ENCODE results near the gene CD300LF. TPM values are rescaled to one million over a fixed set of nuclear protein-coding genes. Genes with fewer than 3 reads are reported as not detected.
A peak's percentile ranks its signal among the peaks of the same experiment; 100 is the strongest.

CD300LF gene
- total RNA-seq, 1 donor from 2014 or later: not detected

DNA sequence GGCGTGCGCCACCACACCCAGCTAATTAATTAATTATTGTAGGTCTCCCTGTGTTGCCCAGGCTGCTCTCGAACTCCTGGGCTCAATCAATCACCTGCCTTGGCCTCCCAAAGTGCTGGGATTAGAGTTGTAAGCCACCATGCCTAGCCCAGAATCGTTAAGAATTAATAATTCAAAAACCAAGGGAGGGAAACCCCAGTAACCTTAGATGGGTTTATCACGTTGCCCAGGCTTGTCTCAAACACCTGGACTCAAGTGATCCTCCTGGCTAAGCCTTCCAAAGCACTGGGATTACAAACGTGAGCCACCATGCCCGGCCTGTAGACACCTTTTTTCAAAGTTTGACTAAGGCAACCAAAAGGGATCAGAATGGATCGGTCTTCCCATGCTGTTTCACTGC lies 21.6 kb downstream of the CD300LF start:
- no peak for DNase-seq (ENCODE audit: low read depth, low spot score)

- DNase-seq (ENCODE audit: low read depth, low spot score): no peak
These were observed 22.3 kb downstream of the CD300LF start for GRCh38 chr17:74690409-74690825.

DNA sequence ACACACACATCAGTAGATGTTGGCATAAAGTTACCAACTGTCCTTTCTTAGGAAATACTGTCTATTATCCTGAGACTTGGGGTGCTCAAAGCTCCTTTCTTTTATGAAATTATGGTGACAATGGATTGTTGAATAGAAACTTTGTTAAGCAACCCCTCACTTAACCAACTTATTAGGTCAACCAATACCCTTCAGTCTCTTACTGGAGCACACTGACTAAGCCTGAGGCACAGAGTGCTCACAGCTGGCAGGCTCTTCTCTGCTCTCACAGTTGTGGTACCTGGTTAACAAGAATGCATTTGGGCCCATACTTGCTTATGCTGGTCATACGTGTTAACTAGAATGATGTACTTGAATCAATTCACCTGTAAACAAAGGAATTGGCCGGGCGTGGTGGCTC lies 24.8 kb downstream of the CD300LF start:
- DNase-seq (ENCODE audit: low read depth, low spot score): no peak

DNA sequence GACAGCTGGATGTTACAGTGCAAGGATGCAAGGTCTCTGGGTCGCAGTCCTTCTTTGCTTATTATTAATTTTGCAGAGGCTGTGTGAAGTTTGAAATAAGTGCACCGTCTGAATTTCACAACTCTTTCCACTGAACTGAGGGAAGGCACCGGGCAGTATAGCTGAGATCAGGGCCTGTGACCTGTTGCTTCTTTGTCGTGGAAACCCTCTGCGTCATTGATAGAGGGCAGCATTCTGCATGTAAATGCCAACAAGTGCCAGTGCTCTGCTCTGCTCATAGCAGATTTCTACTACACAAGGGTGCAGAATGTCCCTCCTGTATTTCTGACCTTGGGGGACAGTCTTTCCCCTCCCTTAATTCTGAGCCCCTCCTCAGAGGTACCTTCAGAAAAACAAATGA lies 26.0 kb downstream of the CD300LF start:
- DNase-seq (ENCODE audit: low read depth, low spot score): no peak

- DNase-seq (ENCODE audit: low read depth, low spot score): no peak
These were observed 30.1 kb downstream of the CD300LF start for GRCh38 chr17:74682471-74683190.

DNA sequence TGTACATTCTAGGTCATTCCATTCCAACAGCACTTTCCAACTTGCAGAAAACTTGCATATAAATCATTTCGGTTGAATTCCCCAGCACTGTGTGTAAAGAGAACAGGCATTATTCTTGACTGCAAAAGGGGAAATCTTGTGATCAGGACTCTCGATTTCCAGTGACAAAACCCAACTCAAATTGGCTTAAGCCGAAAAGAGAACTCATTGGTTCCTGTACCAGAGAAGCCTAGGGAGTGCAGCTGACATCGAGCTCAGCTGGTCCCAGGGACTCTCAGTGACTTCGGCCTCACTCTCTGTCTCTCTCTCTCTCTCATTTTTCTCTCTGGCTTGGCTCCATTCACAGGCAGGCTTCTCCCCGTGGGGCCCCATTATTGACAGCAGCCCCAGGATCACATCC lies 30.7 kb downstream of the CD300LF start:
- DNase-seq (ENCODE audit: low read depth, low spot score): no peak

DNA sequence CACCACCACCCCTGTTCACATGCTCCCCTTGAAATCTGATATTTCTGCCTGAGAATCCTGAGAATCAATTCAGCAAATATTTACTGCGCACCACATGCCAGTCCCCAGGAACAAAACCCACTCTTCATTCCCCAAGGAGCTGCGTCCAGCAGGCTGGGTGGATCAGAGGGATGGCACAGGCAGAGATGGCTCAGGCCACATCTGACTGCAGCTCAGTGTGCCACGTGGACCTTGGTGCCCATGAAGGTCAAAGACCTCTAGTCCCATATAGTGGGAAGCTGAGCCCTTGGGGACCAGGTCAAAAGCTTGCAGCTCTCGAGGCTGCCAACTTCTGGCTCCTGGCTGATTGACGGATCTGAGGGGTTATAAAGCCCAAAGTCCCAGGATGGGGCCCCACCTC lies 31.8 kb downstream of the CD300LF start:
- no peak for DNase-seq (ENCODE audit: low read depth, low spot score)

DNA sequence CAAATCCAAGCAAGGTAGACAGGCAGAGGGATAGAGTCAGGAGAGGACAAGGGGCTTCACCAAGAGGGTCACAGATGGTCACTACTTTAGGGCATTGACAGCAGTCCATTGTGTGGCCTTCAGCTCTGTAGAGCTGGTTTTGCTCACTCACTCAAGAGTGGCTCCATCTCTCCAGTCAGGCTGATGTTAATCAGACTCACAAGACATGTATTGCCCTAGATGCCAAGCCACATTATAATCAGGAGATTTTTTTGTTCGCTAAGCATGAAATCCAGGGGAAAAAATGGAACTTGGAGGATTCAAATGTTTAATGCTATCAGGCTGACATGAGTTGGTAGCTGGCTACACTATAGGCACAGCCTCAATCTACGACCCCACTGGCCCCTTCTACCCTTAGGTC lies 32.5 kb downstream of the CD300LF start:
- DNase-seq (ENCODE audit: low read depth, low spot score): no peak

GRCh38 chr17:74679374-74679773 lies 33.3 kb downstream of the CD300LF start:
- no peak for DNase-seq (ENCODE audit: low read depth, low spot score)

DNA sequence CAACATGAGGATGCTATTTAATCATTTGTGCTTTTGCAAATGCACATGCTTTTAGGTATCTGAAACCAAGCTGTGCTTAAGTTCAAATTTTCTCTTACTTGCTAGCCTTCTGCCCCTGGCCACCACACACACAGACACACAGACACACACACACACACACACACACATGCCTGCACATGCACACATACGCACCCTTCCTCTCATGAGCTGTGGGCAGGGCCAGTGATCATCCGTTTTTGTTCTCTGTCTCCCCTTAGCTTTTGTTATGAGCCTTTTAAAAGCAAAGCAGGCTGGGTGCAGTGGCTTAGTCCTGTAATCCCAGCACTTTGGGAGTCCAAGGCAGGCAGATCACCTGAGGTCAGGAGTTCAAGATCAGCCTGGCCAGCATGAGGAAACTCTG lies 34.2 kb downstream of the CD300LF start:
- no peak for DNase-seq (ENCODE audit: low read depth, low spot score)

DNA sequence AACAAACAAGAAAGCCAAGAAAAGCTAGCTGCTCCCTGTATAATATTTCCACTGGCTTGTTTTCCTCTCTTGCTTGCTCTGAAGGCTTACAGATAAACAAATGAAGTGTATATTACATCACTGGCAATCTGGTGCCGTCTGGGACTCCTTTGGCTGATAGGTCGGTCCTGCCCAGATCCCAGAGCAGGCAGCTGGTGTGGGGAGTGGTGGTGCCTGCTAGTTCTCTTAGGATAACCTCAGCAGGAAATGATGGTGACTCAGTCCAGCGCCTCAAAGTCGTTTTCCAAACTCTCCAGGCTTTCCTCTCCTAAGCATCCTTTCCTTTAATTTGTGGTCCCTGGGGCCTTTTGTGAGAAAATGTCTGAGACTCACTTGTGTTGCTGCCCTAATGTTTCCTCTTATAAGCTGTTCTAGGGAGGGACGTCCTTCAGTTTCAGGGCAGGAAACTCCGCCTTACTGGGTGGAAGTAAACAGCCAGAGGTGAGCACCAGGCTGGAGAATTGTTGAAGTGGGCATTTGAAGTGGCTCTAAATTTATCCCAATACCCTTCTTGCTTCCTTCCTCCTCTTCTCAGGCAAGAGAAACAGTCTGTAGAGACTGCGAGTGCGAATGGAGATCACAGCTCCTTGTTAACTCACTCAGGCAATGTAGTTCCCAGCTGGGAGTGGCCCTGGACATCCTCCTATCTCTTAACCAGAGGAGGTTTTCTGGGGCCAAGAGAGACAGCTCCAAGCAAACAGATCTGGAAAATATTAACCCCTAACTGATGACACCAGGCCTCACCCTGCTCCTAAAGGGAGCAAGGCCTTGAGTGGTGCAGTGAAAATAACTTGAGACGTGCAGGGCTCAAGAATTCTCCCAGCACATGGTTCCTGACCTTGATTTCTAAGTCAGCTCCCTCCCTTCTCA lies 34.9 kb downstream of the CD300LF start:
- no peak for DNase-seq (ENCODE audit: low read depth, low spot score)

GRCh38 chr17:74671031-74671771 lies 41.5 kb downstream of the CD300LF start:
- peak; percentile 37 for DNase-seq (ENCODE audit: low read depth, low spot score)

- no peak for DNase-seq (ENCODE audit: low read depth, low spot score)
These were observed 42.4 kb downstream of the CD300LF start for GRCh38 chr17:74670329-74670728.

GRCh38 chr17:74663561-74663960 lies 49.2 kb downstream of the CD300LF start:
- DNase-seq (ENCODE audit: low read depth, low spot score): no peak

DNA sequence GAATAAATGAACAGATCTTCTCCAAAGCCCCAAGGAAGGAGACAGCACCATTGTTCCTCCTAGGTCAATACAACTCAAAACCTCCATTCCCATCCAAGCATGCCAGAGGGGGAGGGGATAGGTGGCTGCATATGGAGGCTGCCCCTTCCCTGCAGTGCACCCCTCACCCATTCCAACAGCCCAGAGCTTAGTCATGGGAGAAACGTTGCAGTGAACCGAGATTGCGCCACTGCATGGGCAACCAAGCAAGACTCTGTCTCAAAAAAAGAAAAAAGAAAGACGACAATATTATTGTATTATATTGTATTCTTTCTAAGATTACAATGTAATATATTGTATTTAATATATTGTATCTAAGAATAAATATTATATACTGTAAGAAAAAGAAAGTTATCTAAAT lies 52.8 kb downstream of the CD300LF start:
- DNase-seq (ENCODE audit: low read depth, low spot score): no peak

DNA sequence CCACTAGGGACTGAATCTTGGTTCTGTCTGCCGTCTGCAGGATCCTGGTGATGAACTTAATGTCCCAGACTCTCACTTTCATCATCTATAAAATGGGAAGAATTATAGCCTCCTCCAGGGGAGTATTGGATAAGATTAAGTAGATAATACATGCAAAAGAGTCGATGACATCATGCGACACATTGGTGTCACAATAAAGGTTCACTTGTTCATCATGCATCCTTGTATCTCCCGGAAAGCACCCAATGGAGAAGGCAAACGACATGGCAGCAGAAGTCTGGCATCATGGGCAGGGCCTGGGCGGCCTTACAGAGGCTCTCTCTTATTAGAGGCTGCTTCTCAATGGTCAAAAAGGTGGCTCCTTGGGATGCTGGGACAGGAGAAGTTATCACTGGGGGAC lies 54.1 kb downstream of the CD300LF start:
- no peak for DNase-seq (ENCODE audit: low read depth, low spot score)

- no peak for DNase-seq (ENCODE audit: low read depth, low spot score)
These were observed 58.0 kb downstream of the CD300LF start for GRCh38 chr17:74654742-74655141.

GRCh38 chr17:74652020-74652419 lies 60.7 kb downstream of the CD300LF start:
- DNase-seq (ENCODE audit: low read depth, low spot score): no peak

- DNase-seq (ENCODE audit: low read depth, low spot score): no peak
These were observed 62.8 kb downstream of the CD300LF start for GRCh38 chr17:74649909-74650308.

- no peak for DNase-seq (ENCODE audit: low read depth, low spot score)
These were observed 64.7 kb downstream of the CD300LF start for GRCh38 chr17:74647871-74648672.

GRCh38 chr17:74646231-74646630 lies 66.5 kb downstream of the CD300LF start:
- DNase-seq (ENCODE audit: low read depth, low spot score): no peak
